NB4 (cell line): ENCODE measurements around the gene BICD1.

Experiments
- DNase-seq: peaks from one replicate; pipeline ENCODE4 v3.0.0; 2010; ENCODE audit warnings: low read depth
- H3K4me3 ChIP-seq: one replicate; pipeline ENCODE4 v1.5.1; 2011; ENCODE audit warnings: mild to moderate bottlenecking, low read depth, low read length, moderate library complexity
- CTCF ChIP-seq: IDR thresholded peaks from one replicate; pipeline ENCODE4 v1.5.1; 2012; ENCODE audit warnings: low read depth, low read length
- MYC ChIP-seq: IDR thresholded peaks from 2 replicates; pipeline ENCODE4 v1.6.1; 2011; ENCODE audit warnings: low read depth, low read length
- POLR2A ChIP-seq: IDR thresholded peaks from 2 replicates; pipeline ENCODE4 v1.6.1; 2011; ENCODE audit warnings: mild to moderate bottlenecking; ENCODE audit not compliant: insufficient read length; ENCODE audit errors: extremely low read depth
- TF ChIP-seq, protein P1 (sequence below): IDR thresholded peaks from 2 replicates; pipeline ENCODE4 v1.6.1; 2011; ENCODE audit warnings: low read depth, low read length

Gene BICD1

GRCh38 chr12:32205731-32206130, 99.1 kb downstream of the BICD1 start:
- H3K4me3 ChIP-seq: no peak overlapping the region
- no peak for DNase-seq
- TF ChIP-seq MYC (no peak), CTCF (no peak), POLR2A (no peak)
- TF ChIP-seq, protein P1, sequence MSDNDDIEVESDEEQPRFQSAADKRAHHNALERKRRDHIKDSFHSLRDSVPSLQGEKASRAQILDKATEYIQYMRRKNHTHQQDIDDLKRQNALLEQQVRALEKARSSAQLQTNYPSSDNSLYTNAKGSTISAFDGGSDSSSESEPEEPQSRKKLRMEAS: no peak

- no peak for TF ChIP-seq MYC
- TF ChIP-seq, protein P1: no peak
- TF ChIP-seq CTCF: no peak
- no peak for TF ChIP-seq POLR2A
- no peak for DNase-seq
- no peak overlapping the region for H3K4me3 ChIP-seq
Observed at GRCh38 chr12:32208355-32208754, 101.7 kb downstream of the BICD1 start.

- DNase-seq: no peak
- no peak overlapping the region for H3K4me3 ChIP-seq
- TF ChIP-seq POLR2A: no peak
- no peak for TF ChIP-seq CTCF
- no peak for TF ChIP-seq MYC
- TF ChIP-seq, protein P1: no peak
Observed at GRCh38 chr12:32211066-32211899, 104.6 kb downstream of the BICD1 start.

DNA sequence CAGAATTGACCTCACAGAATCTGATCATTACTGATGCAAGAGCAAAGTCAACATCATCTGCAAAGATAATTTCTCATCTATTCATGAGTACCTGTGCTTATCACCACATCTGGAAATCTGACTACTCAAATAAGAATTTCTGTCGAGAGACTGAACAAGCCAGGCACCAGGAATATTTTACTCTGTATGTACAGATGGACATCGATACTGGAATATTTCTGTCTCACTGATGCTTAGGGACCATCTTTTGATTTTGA, 105.2 kb downstream of the BICD1 start:
- TF ChIP-seq POLR2A (no peak), CTCF (no peak), MYC (no peak)
- TF ChIP-seq, protein P1: no peak
- H3K4me3 ChIP-seq: no peak overlapping the region
- no peak for DNase-seq

- no peak overlapping the region for H3K4me3 ChIP-seq
- TF ChIP-seq MYC (no peak), CTCF (no peak), POLR2A (no peak)
- TF ChIP-seq, protein P1: no peak
- DNase-seq: no peak
Observed at GRCh38 chr12:32214723-32215122, 108.1 kb downstream of the BICD1 start.
